K562 (cell line): ENCODE results near the gene NME7. TPM values are rescaled to one million over a fixed set of nuclear protein-coding genes. Genes with fewer than 3 reads are reported as not detected.

Experiments used
- CBX2 ChIP-seq: fragments of 200-600 bp; sonication (generic); IDR thresholded peaks from one replicate; pipeline ENCODE4 v1.6.1; 2012; ENCODE audit warnings: mild to moderate bottlenecking, low read length, inconsistent platforms; ENCODE audit not compliant: insufficient read depth, poor library complexity, severe bottlenecking
- E2F1 ChIP-seq: sonication (generic); formaldehyde crosslinking; IDR thresholded peaks from 2 replicates; pipeline ENCODE4 v1.8.1; 2023; ENCODE audit warnings: mild to moderate bottlenecking, missing genetic modification reagents, moderate library complexity
- KDM4B ChIP-seq, 2 experiments: fragments of 450-650 bp in 1 of 2; sonication (generic) in 1 of 2; IDR thresholded peaks; 2 replicates each; pipeline ENCODE4 v1.6.1; 2016 to 2017; ENCODE audit warnings: borderline replicate concordance in 2 of 2, antibody characterized with exemption in 1 of 2, low read depth in 1 of 2, mild to moderate bottlenecking in 1 of 2
- RREB1 ChIP-seq: fragments of 250-450 bp; sonication (Bioruptor Pico); IDR thresholded peaks from 2 replicates; pipeline ENCODE4 v1.4.0; 2020
- TCF7 ChIP-seq: sonication (generic); IDR thresholded peaks from 2 replicates; pipeline ENCODE4 v1.6.1; 2016; ENCODE audit warnings: antibody characterized with exemption, borderline replicate concordance
- ZNF121 ChIP-seq: sonication (generic); formaldehyde crosslinking; conservative IDR thresholded peaks from 2 replicates; pipeline ENCODE4 v1.8.0; 2022; ENCODE audit warnings: missing genetic modification reagents
- ZNF280A ChIP-seq: fragments of 450-650 bp; IDR thresholded peaks from 2 replicates; pipeline ENCODE4 v1.6.1; 2018; ENCODE audit warnings: mild to moderate bottlenecking, low read depth; ENCODE audit not compliant: partially characterized antibody
- ZNF395 ChIP-seq: fragments of 200-800 bp; sonication (Bioruptor generic); IDR thresholded peaks from 2 replicates; pipeline ENCODE4 v1.6.1; 2017; ENCODE audit warnings: missing genetic modification characterization, missing compliant biosample characterization
- ZNF644 ChIP-seq: fragments of 200-800 bp; sonication (Bioruptor generic); IDR thresholded peaks from 2 replicates; pipeline ENCODE4 v1.6.1; 2016; ENCODE audit warnings: low read depth, missing genetic modification characterization, missing compliant biosample characterization
- polyA plus RNA-seq, 8 experiments: library from polyadenylated mRNA; depleted of rRNA in 4 of 8; stranded (reverse) in 5 of 8; unstranded in 3 of 8; fragments of >200 nt; fragmentation: Nextera tagmentation in 2 of 8; fragmentation: Illumina TruSeq in 1 of 8; extraction: Ambion mirVana in 2 of 8; extraction: Trizol in 1 of 8; gene quantifications; 2 replicates each; pipeline versions ENCODE4 v1.2.1 to v1.2.3, GENCODE V29; 2011 to 2014; ENCODE audit warnings: inconsistent platforms in 1 of 8, missing spikeins in 1 of 8
- total RNA-seq, 7 experiments: library from RNA; depleted of rRNA in 6 of 7; stranded (reverse); fragments of >200 nt in 6 of 7; fragmentation: Illumina TruSeq in 2 of 7; extraction: Trizol in 2 of 7; gene quantifications; 2 replicates each; pipeline versions ENCODE4 v1.2.1 to v1.2.3, GENCODE V29; 2011 to 2021; ENCODE audit warnings: low replicate concordance in 1 of 7
- TF ChIP-seq, protein P1 (sequence below), 3 experiments: fragments of 200-800 bp in 1 of 3; fragments of 250-450 bp in 1 of 3; fragments of 450-650 bp in 1 of 3; sonication (Bioruptor Pico) in 1 of 3; sonication (Bioruptor generic) in 1 of 3; formaldehyde crosslinking in 1 of 3; IDR thresholded peaks; 2 replicates each; pipeline versions ENCODE4 v1.6.1 to v1.8.0; 2016 to 2022; ENCODE audit warnings: mild to moderate bottlenecking in 2 of 3, missing genetic modification characterization in 2 of 3, missing compliant biosample characterization in 1 of 3, moderate library complexity in 1 of 3

The NME7 gene
- total and polyA plus RNA-seq, 9 of the 15 experiments (the other 6 are each of a cell fraction or from before 2014, with no cell fraction given) = 7.9 to 43.2 (median 23.9) TPM

GRCh38 chr1:169308313-169309039 is 59.1 kb downstream of the NME7 start (continued):
- TF ChIP-seq, protein P1, sequence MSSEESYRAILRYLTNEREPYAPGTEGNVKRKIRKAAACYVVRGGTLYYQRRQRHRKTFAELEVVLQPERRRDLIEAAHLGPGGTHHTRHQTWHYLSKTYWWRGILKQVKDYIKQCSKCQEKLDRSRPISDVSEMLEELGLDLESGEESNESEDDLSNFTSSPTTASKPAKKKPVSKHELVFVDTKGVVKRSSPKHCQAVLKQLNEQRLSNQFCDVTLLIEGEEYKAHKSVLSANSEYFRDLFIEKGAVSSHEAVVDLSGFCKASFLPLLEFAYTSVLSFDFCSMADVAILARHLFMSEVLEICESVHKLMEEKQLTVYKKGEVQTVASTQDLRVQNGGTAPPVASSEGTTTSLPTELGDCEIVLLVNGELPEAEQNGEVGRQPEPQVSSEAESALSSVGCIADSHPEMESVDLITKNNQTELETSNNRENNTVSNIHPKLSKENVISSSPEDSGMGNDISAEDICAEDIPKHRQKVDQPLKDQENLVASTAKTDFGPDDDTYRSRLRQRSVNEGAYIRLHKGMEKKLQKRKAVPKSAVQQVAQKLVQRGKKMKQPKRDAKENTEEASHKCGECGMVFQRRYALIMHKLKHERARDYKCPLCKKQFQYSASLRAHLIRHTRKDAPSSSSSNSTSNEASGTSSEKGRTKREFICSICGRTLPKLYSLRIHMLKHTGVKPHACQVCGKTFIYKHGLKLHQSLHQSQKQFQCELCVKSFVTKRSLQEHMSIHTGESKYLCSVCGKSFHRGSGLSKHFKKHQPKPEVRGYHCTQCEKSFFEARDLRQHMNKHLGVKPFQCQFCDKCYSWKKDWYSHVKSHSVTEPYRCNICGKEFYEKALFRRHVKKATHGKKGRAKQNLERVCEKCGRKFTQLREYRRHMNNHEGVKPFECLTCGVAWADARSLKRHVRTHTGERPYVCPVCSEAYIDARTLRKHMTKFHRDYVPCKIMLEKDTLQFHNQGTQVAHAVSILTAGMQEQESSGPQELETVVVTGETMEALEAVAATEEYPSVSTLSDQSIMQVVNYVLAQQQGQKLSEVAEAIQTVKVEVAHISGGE (CRISPR knock-in tag; IDR thresholded peaks at IDR 0.05) = no peak
- TF ChIP-seq ZNF280A (no peak), RREB1 (CRISPR knock-in tag) (no peak), ZNF644 (tag) (0 out of 2 replicates have a peak, but pooled peaks have one; percentile 18), TCF7 (no peak), ZNF395 (CRISPR knock-in tag) (no peak), ZNF121 (CRISPR knock-in tag) (no peak), KDM4B (IDR thresholded peaks at IDR 0.05; ENCODE audit: borderline replicate concordance in 2 of 2, low read depth in 1 of 2) (0 out of 4 replicates have a peak, but pooled peaks of 1 of the 2 experiments have one; percentile 37), E2F1 (CRISPR knock-in tag) (no peak), CBX2 (no peak)
